IMR-90 (cell line): ENCODE measurements around the gene NUDT3. TPM values are rescaled to one million over a fixed set of nuclear protein-coding genes. Genes with fewer than 3 reads are reported as not detected.

Experiments used
- ATAC-seq: fragments of 200-7000 bp; cut with Tn5 transposase; 2 replicates; pipeline ENCODE4 v1.9.1; 2020; ENCODE audit warnings: low read depth, mild to moderate bottlenecking, moderate library complexity
- BruUV-seq: library from RNA; stranded (reverse); fragments of 400-500 nt; replicated peaks from 2 replicates; lab custom pipeline; 2021; lab: Mats Ljungman, UMichigan
- CTCF ChIA-PET: fragments of 300-600 bp; formaldehyde crosslinking; extraction: SDS; loops from one replicate; lab custom pipeline; 2021; ENCODE audit warnings: antibody characterized with exemption; lab: Yijun Ruan, JAX
- POLR2A ChIA-PET: fragments of 300-600 bp; sonication (Branson Sonifier 250); formaldehyde crosslinking; loops from one replicate; lab custom pipeline; 2022; ENCODE audit warnings: antibody characterized with exemption; ENCODE audit not compliant: unreplicated experiment; lab: Charles Lee
- DNase-seq: peaks from one replicate; pipeline ENCODE4 v3.0.0; 2013
- H2AFZ ChIP-seq: replicated peaks from 2 replicates; pipeline ENCODE3; 2013; ENCODE audit warnings: low read length, mild to moderate bottlenecking; ENCODE audit not compliant: poor library complexity
- H2AK5ac ChIP-seq: 2 replicates; pipeline ENCODE4 v1.6.1; 2013; ENCODE audit warnings: low read depth, low read length, inconsistent platforms
- H2AK9ac ChIP-seq: replicated peaks from 2 replicates; pipeline ENCODE3; 2013; ENCODE audit warnings: mild to moderate bottlenecking, low read depth, low read length, moderate library complexity; ENCODE audit not compliant: poor library complexity
- H2BK120ac ChIP-seq: 2 replicates; pipeline ENCODE4 v1.6.1; 2013; ENCODE audit warnings: low read depth, low read length, inconsistent platforms
- H2BK15ac ChIP-seq: 3 replicates; pipeline ENCODE4 v1.6.1; 2013; ENCODE audit warnings: low read depth, low read length, inconsistent platforms
- H2BK20ac ChIP-seq: 2 replicates; pipeline ENCODE4 v1.6.1; 2013; ENCODE audit warnings: low read depth, mild to moderate bottlenecking, inconsistent platforms, low read length, moderate library complexity
- H2BK5ac ChIP-seq: 2 replicates; pipeline ENCODE4 v1.6.1; 2013; ENCODE audit warnings: mild to moderate bottlenecking, low read depth, low read length, inconsistent platforms; ENCODE audit not compliant: poor library complexity, severe bottlenecking
- H3K14ac ChIP-seq: replicated peaks from 2 replicates; pipeline ENCODE4 v1.6.1; 2013; ENCODE audit warnings: low read depth, low read length, inconsistent platforms
- H3K18ac ChIP-seq: 2 replicates; pipeline ENCODE4 v1.6.1; 2013; ENCODE audit warnings: low read depth, low read length, control low read depth
- H3K23ac ChIP-seq: 2 replicates; pipeline ENCODE4 v1.6.1; 2013; ENCODE audit warnings: low read depth, low read length, inconsistent platforms
- H3K27ac ChIP-seq: 2 replicates; pipeline ENCODE4 v1.5.1; 2013; ENCODE audit warnings: mild to moderate bottlenecking, control low read depth, low read length; ENCODE audit not compliant: insufficient read depth
- H3K27me3 ChIP-seq: 2 replicates; pipeline ENCODE4 v1.6.1; 2013; ENCODE audit warnings: low read length; ENCODE audit not compliant: control insufficient read depth, insufficient read depth
- H3K36me3 ChIP-seq: 2 replicates; pipeline ENCODE4 v1.6.1; 2013; ENCODE audit warnings: low read length, mixed read lengths; ENCODE audit not compliant: control insufficient read depth, insufficient read depth
- H3K4ac ChIP-seq: 2 replicates; pipeline ENCODE4 v1.6.1; 2013; ENCODE audit warnings: low read depth, low read length, inconsistent platforms
- H3K4me1 ChIP-seq: 2 replicates; pipeline ENCODE4 v1.6.1; 2013; ENCODE audit warnings: low read length, mixed read lengths; ENCODE audit not compliant: control insufficient read depth, insufficient read depth
- H3K4me2 ChIP-seq: 2 replicates; pipeline ENCODE4 v1.6.1; 2013; ENCODE audit warnings: low read depth, mild to moderate bottlenecking, control low read depth, low read length, moderate library complexity
- H3K4me3 ChIP-seq: 2 replicates; pipeline ENCODE4 v1.5.1; 2013; ENCODE audit warnings: low read depth, mild to moderate bottlenecking, control low read depth, low read length, moderate library complexity; ENCODE audit not compliant: insufficient read depth
- H3K56ac ChIP-seq: 2 replicates; pipeline ENCODE4 v1.6.1; 2013; ENCODE audit warnings: low read length, inconsistent platforms; ENCODE audit not compliant: insufficient read depth; ENCODE audit errors: extremely low read depth
- H3K79me1 ChIP-seq, 2 experiments: 2 replicates each; pipeline ENCODE4 v1.6.1; 2013; ENCODE audit warnings: low read length in 2 of 2, inconsistent platforms in 1 of 2, low read depth in 1 of 2
- H3K9ac ChIP-seq: 2 replicates; pipeline ENCODE4 v1.6.1; 2013; ENCODE audit warnings: low read depth, low read length, control low read depth
- H3K9me1 ChIP-seq: 2 replicates; pipeline ENCODE4 v1.6.1; 2013; ENCODE audit warnings: low read length, inconsistent platforms; ENCODE audit not compliant: insufficient read depth
- H3K9me3 ChIP-seq: 2 replicates; pipeline ENCODE4 v1.6.1; 2013; ENCODE audit warnings: low read length; ENCODE audit not compliant: control insufficient read depth, insufficient read depth
- H4K20me1 ChIP-seq: 2 replicates; pipeline ENCODE4 v1.6.1; 2013; ENCODE audit warnings: low read length, inconsistent platforms; ENCODE audit not compliant: insufficient read depth
- H4K5ac ChIP-seq: 2 replicates; pipeline ENCODE4 v1.6.1; 2013; ENCODE audit warnings: mild to moderate bottlenecking, low read depth, low read length, control low read depth
- H4K8ac ChIP-seq, 2 experiments: 2 replicates each; pipeline ENCODE4 v1.6.1; 2013; ENCODE audit warnings: low read depth in 2 of 2, low read length in 2 of 2, control low read depth in 1 of 2, inconsistent platforms in 1 of 2
- H4K91ac ChIP-seq: 2 replicates; pipeline ENCODE4 v1.6.1; 2013; ENCODE audit warnings: low read depth, low read length, inconsistent platforms; ENCODE audit not compliant: insufficient read depth
- CEBPB ChIP-seq: IDR thresholded peaks from 2 replicates; pipeline ENCODE4 v1.6.1; 2012; ENCODE audit warnings: low read depth, low read length, improper control_type of control experiment
- FOS ChIP-seq: fragments of 150-350 bp; IDR thresholded peaks from 2 replicates; pipeline ENCODE4 v1.6.1; 2016; ENCODE audit warnings: low read depth, low read length
- POLR2A ChIP-seq: IDR thresholded peaks from 2 replicates; pipeline ENCODE4 v1.6.1; 2012; ENCODE audit warnings: mild to moderate bottlenecking, low read depth, low read length
- RAD21 ChIP-seq: IDR thresholded peaks from 2 replicates; pipeline ENCODE4 v1.6.1; 2012; ENCODE audit warnings: low read length, improper control_type of control experiment
- RCOR1 ChIP-seq: IDR thresholded peaks from 2 replicates; pipeline ENCODE4 v1.6.1; 2012; ENCODE audit warnings: mild to moderate bottlenecking, low read length, improper control_type of control experiment; ENCODE audit not compliant: insufficient replicate concordance
- WGBS, 2 experiments: methylation state at CpG; one replicate each; pipeline versions ENCODE4 v1.1.5 to v1.1.7; 2013; ENCODE audit warnings: missing lambda C conversion rate in 2 of 2; ENCODE audit not compliant: insufficient read length in 1 of 2; ENCODE audit errors: extremely low coverage in 2 of 2; 5-methylcytosine and 5-hydroxymethylcytosine counted together
- dilution Hi-C: fragments of 300-500 bp; cut with HindIII; formaldehyde crosslinking; loops from one replicate; pipeline ENCODE4 v1.14.3; 2018; ENCODE audit warnings: low sequenced_read_pairs; ENCODE audit not compliant: unreplicated experiment
- in situ Hi-C: fragments of 300-500 bp; cut with MboI; formaldehyde crosslinking; loops from 3 replicates; pipeline ENCODE4 v1.14.3; 2019; ENCODE audit warnings: low sequenced_read_pairs, inconsistent platforms, mixed read lengths
- intact Hi-C: fragments of 100-400 bp; cut with micrococcal nuclease; formaldehyde crosslinking; loops from 2 replicates; pipeline ENCODE4 v1.10.0; 2022
- polyA plus RNA-seq, 3 experiments: library from polyadenylated mRNA; depleted of rRNA; stranded (reverse); fragments of >200 nt; gene quantifications; 2 replicates each; pipeline ENCODE4 v1.2.3, GENCODE V29; 2012; ENCODE audit warnings: low replicate concordance in 1 of 3
- total RNA-seq: library from RNA; depleted of rRNA; stranded (reverse); fragments of >200 nt; gene quantifications from 2 replicates; pipeline ENCODE4 v1.2.3, GENCODE V29; 2012
- TF ChIP-seq, protein P1 (sequence below): fragments of 150-350 bp; IDR thresholded peaks from 2 replicates; pipeline ENCODE4 v1.6.1; 2016; ENCODE audit warnings: low read depth, mild to moderate bottlenecking, low read length, moderate library complexity, borderline replicate concordance

Gene NUDT3
- total and polyA plus RNA-seq, 2 of the 4 experiments (the other 2 are of a cell fraction), result 10.1 to 17.2 TPM

DNA sequence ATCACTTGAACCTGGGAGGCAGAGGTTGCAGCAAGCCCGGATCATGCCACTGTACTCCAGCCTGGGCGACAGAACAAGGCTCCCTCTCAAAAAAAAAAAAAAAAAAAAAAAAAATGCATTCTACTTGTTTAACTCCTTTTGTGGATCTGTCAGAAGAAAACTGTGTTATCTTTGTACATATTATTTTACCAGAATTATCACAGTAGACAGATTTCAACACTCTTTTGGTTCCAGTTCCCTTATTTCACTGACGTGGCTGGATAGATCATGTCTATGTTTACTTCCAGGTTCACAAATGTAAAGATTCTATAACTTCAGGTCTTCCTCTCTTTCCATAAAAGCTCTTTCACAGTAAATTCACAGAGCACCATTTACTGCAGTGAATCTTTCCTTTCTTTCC lies 18.4 kb downstream of the NUDT3 start:
- Histone ChIP-seq H3K27ac (no peak overlapping the region), H4K5ac (no peak overlapping the region), H2BK5ac (no peak overlapping the region), H3K4me1 (peaks cover 3% of the 10 kb centered on the region), H3K9me1 (peaks cover 14% of the 10 kb centered on the region), H2BK20ac (no peak overlapping the region), H3K4ac (no peak overlapping the region), H3K27me3 (no peaks in the 10 kb centered on the region), H3K9me3 (no peaks in the 10 kb centered on the region), H3K36me3 (0 out of 2 replicates have a peak, but pooled peaks cover 2% of the 10 kb centered on the region), H2BK15ac (no peak overlapping the region), H2AK5ac (no peak overlapping the region), H3K9ac (no peak overlapping the region), H2AFZ (no peak overlapping the region), H3K23ac (no peak overlapping the region), H3K4me3 (no peak overlapping the region), H3K18ac (no peak overlapping the region), H4K8ac (no peak overlapping the region), H2AK9ac (no peak overlapping the region), H3K4me2 (no peak overlapping the region), H3K56ac (no peak overlapping the region), H2BK120ac (no peak overlapping the region), H4K91ac (no peak overlapping the region), H3K79me1 (peaks cover 45 to 80% of the 10 kb centered on the region in 2 experiments), H4K20me1 (peaks cover 62% of the 10 kb centered on the region), H3K14ac (no peak overlapping the region)
- dilution Hi-C loops (no loop called here), in situ Hi-C loops (no loop called here), intact Hi-C loops (no loop called here)
- ATAC-seq (no peak), DNase-seq (no peak)
- WGBS, 2 experiments, result no CpG with 5 or more reads among the region's 3 CpGs
- ChIA-PET POLR2A (no interaction called here), CTCF (no interaction called here)
- TF ChIP-seq CEBPB, result no peak
- no peak for TF ChIP-seq RCOR1
- TF ChIP-seq FOS, result no peak
- TF ChIP-seq, protein P1, sequence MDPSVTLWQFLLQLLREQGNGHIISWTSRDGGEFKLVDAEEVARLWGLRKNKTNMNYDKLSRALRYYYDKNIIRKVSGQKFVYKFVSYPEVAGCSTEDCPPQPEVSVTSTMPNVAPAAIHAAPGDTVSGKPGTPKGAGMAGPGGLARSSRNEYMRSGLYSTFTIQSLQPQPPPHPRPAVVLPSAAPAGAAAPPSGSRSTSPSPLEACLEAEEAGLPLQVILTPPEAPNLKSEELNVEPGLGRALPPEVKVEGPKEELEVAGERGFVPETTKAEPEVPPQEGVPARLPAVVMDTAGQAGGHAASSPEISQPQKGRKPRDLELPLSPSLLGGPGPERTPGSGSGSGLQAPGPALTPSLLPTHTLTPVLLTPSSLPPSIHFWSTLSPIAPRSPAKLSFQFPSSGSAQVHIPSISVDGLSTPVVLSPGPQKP, result no peak
- no peak for TF ChIP-seq RAD21
- TF ChIP-seq POLR2A, result no peak
- BruUV-seq, result no TSS peak
